ENCODE data around the gene OLFM2. TPM values are rescaled to one million over a fixed set of nuclear protein-coding genes. Genes with fewer than 3 reads are reported as not detected.

Gene OLFM2
- total RNA-seq: 6.8 and 7.3 TPM in 2 replicates
- long read RNA-seq: 0 reads

- Mint-ChIP-seq H3K27ac (ENCODE audit: unreplicated experiment) (peak within 1 kb of the TSS; percentile 75), H3K36me3 (ENCODE audit: low read depth) (no peaks in the 10 kb centered on the region), H3K4me1 (peaks cover 28% of the 10 kb centered on the region), H3K4me3 (peak within 1 kb of the TSS; percentile 88), H3K27me3 (ENCODE audit: low read depth) (peaks cover 60% of the 10 kb centered on the region), H3K9me3 (peaks cover 6% of the 10 kb centered on the region)
- TF ChIP-seq CTCF (conservative IDR thresholded peaks at IDR 0.05): no peak
- DNase-seq (ENCODE audit: low read depth, low spot score): no peak
Measured at GRCh38 chr19:9936326-9937000, at the start of gene OLFM2. OLFM2 (minus strand) TSS chr19:9936515; CDS start chr19:9936366, 149 bp downstream.

- Mint-ChIP-seq H3K36me3 (ENCODE audit: low read depth) (no peaks in the 10 kb centered on the region), H3K9me3 (no peaks in the 10 kb centered on the region), H3K4me1 (peaks cover 7% of the 10 kb centered on the region), H3K4me3 (no peak overlapping the region), H3K27ac (ENCODE audit: unreplicated experiment) (no peak overlapping the region), H3K27me3 (ENCODE audit: low read depth) (no peaks in the 10 kb centered on the region)
- no peak for TF ChIP-seq CTCF (conservative IDR thresholded peaks at IDR 0.05)
- DNase-seq (ENCODE audit: low read depth, low spot score): no peak
Measured at GRCh38 chr19:9981406-9982260, 45.3 kb upstream of the OLFM2 start.

- Mint-ChIP-seq H3K9me3 (no peaks in the 10 kb centered on the region), H3K36me3 (ENCODE audit: low read depth) (no peaks in the 10 kb centered on the region), H3K27me3 (ENCODE audit: low read depth) (peaks cover 26% of the 10 kb centered on the region), H3K4me1 (no peaks in the 10 kb centered on the region), H3K4me3 (no peak overlapping the region), H3K27ac (ENCODE audit: unreplicated experiment) (no peak overlapping the region)
- DNase-seq (ENCODE audit: low read depth, low spot score): no peak
- no peak for TF ChIP-seq CTCF (conservative IDR thresholded peaks at IDR 0.05)
Measured at GRCh38 chr19:9972103-9972502, 35.8 kb upstream of the OLFM2 start.

- DNase-seq (ENCODE audit: low read depth, low spot score): no peak
- Mint-ChIP-seq H3K9me3 (no peaks in the 10 kb centered on the region), H3K36me3 (ENCODE audit: low read depth) (no peaks in the 10 kb centered on the region), H3K27ac (ENCODE audit: unreplicated experiment) (no peak overlapping the region), H3K4me1 (no peaks in the 10 kb centered on the region), H3K27me3 (ENCODE audit: low read depth) (peaks cover 32% of the 10 kb centered on the region), H3K4me3 (no peak overlapping the region)
- no peak for TF ChIP-seq CTCF (conservative IDR thresholded peaks at IDR 0.05)
Measured at GRCh38 chr19:9971166-9971897, 35.0 kb upstream of the OLFM2 start.

- Mint-ChIP-seq H3K27ac (ENCODE audit: unreplicated experiment) (no peak overlapping the region), H3K9me3 (no peaks in the 10 kb centered on the region), H3K27me3 (ENCODE audit: low read depth) (peaks cover 40% of the 10 kb centered on the region), H3K4me1 (no peaks in the 10 kb centered on the region), H3K36me3 (ENCODE audit: low read depth) (no peaks in the 10 kb centered on the region), H3K4me3 (no peak overlapping the region)
- no peak for DNase-seq (ENCODE audit: low read depth, low spot score)
- no peak for TF ChIP-seq CTCF (conservative IDR thresholded peaks at IDR 0.05)
Measured at GRCh38 chr19:9970481-9970880, 34.2 kb upstream of the OLFM2 start.

Measured in neural crest cell (in vitro differentiated cells).